H54 (cell line): ENCODE data around the gene C4B.
"Not testable (repeated sequence)": the region's sequence is repeated elsewhere in the genome, so short reads cannot be mapped to it uniquely, and the experiment has no call there.

Experiments used
- DNase-seq: peaks from one replicate; pipeline ENCODE4 v3.0.0; 2011; ENCODE audit warnings: low spot score, mixed read lengths; ENCODE audit not compliant: insufficient read length
- FAIRE-seq: peaks from 3 replicates; lab custom pipeline; 2011; peaks lifted over from hg19 to GRCh38; lab: Jason Lieb, UNC
- POLR2A ChIP-seq: IDR thresholded peaks from 2 replicates; pipeline ENCODE4 v1.6.1; 2011; ENCODE audit warnings: low read depth, mild to moderate bottlenecking, low read length

Gene C4B

DNA sequence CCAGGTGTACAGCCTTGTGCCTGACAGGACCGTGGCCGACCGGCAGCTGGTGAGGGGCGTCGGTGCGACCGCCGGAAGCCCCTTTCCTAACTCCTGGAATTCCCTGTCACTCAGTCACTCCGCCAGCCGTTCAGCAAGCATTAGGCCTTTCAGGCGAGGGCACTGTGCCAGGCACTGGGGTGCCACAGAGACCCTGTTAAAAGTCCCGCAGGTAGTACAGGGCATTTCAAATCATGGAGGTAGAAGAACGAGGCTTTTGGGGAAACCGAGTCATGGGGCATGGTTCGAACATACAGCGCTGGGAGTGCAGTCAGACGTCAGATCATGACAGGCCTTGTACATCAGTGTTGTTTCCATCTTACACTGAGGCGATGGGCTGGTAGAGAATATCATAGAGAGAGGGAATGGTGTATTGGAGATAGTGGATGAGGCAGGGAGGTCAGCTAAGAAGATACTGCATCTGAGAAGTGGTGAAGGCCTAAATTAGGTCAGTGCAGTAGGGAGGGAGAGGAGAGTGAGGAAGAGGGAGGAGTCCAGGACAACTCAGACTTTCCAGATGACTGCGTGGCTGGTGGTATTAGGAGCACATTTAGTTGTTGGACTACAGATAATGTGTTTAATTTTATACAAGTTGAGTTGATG lies 41.8 kb upstream of the C4B start:
- no peak for TF ChIP-seq POLR2A
- FAIRE-seq: no peak

DNA sequence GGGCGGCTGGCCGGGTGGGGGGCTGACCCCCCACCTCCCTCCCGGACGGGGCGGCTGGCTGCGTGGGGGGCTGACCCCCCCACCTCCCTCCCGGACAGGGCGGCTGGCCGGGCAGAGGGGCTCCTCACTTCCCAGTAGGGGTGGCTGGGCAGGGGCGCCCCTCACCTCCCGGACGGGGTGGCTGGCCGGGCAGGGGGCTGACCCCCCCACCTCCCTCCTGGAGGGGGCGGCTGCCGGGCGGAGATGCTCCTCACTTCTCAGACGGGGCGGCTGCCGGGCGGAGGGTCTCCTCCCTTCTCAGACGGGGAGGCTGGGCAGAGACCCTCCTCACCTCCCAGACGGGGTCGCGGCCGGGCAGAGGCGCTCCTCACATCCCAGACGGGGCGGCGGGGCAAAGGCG lies 38.5 kb upstream of the C4B start:
- DNase-seq, FAIRE-seq: not testable (repeated sequence)

More for the DNA sequence above, 41.8 kb upstream of the C4B start:
- no peak for DNase-seq

DNA sequence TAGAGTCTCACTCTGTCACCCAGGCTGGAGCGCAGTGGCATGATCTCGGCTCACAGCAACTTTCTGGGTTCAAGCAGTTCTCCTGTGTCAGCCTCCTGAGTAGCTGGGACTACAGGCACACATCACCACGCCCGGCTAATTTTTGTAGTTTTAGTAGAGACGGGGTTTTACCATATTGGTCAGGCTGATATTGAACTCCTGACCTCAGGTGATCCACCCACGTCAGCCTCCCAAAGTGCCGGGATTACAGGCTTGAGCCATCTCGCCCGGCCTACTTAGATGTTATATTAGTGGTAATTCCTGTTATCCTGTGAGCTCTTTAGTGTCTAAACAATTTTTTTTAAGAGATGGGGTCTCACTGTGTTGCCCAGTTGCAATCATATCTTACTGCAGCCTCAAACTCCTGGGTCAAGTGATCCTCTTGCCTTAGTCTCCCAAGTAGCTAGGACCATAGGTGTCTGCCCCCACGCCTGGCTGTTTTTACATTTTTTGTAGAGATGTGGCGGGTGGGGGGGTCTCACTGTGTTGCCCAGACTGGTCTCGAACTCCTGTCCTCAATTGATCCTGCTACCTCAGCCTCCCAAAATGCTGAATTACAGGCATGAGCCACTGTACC lies 36.7 kb upstream of the C4B start:
- TF ChIP-seq POLR2A: no peak
- FAIRE-seq: no peak
- DNase-seq: no peak

DNA sequence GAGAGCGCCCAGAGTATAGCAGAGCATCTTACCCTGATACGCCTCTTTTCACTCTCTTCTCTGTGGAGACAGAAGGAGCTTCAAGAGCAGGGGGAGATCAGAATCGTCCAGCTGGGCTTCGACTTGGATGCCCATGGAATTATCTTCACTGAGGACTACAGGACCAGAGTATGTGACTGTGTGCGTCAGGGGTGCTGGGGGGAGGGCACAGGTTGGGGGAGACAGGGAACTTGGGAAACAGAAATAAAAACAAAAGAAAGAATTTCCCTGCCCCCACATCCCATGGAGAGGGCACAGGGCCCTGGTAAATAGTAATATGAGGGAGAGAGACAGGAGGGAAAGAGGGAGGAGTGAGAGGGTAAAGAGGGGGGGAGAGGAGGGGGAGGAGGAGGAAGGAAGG lies 35.8 kb upstream of the C4B start:
- FAIRE-seq (no peak), DNase-seq (no peak)
- TF ChIP-seq POLR2A: no peak

DNA sequence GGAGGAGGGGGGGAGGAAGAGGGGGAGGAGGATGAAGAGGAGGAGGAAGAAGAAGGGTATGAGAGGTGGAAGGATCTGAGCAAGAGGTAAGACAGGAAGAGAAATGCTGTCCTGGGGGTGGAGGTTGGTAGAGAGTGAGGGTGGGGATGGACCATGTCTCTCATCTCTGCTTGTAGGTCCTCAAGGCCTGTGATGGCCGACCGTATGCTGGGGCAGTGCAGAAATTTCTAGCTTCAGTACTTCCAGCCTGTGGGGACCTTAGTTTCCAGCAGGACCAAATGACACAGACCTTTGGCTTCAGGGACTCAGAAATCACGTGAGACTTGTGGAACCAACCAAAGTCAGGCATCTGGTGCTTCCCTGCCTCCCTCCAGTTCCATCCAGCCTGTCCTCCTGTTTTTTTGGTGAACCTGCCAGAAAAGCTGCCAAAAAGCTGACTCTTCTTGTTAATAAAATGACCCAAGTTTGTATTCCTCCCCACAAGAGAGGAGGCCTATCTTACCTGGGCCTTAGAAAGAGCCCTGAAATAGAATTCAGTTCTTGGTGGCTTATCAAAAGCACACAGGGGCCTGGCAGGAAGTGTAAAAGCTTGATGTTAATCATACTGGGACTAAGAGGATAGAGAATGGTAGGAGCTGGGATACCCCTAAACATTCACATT lies 35.2 kb upstream of the C4B start:
- no peak for TF ChIP-seq POLR2A
- no peak for FAIRE-seq

DNA sequence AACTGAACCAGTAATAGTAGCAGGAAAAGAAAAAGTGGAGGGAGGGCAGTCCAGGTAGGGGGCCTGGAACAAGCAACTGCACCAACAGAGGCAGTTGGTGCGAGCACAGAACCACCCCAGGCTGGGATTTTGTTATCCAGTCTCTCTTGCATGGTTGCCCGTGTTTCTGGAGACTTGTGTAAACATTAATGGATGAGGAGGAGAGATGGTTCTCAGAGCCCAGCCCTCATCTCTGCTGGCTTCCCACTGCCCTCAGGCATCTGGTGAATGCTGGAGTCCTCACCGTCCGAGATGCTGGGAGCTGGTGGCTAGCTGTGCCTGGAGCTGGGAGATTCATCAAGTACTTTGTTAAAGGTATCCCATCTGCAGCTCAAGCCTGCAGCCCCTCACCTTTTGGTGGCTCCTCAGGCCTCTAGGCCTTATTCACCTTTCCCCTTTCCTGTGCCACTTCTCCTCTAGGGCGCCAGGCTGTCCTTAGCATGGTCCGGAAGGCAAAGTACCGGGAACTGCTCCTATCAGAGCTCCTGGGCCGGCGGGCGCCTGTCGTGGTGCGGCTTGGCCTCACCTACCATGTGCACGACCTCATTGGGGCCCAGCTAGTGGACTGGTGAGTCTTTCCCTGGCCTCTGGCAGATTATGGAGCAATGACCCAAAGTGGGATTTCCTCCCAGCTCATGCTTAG lies 34.3 kb upstream of the C4B start:
- DNase-seq, FAIRE-seq: not testable (repeated sequence)

More for the DNA sequence above, 35.2 kb upstream of the C4B start:
- no peak for DNase-seq

DNA sequence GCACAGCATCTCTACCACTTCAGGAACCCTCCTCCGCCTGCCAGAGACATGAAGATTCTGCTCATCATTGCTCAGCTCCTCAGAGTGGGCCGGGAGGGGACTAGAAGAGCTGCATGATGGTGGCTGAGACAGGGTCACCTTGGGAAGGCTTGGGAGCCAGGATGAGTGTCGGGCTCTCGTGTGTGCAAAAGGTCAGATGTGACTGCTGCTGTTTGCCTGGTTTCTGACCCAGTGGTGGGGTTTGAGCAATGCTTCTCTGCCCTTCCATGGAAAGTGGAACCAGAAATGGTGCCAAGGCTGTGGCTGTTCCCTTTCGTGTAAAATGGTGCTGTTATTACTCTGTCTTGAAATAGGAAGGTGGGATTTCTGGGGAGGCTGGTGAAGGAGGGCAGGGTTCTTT lies 33.6 kb upstream of the C4B start:
- DNase-seq, FAIRE-seq: not testable (repeated sequence)

DNA sequence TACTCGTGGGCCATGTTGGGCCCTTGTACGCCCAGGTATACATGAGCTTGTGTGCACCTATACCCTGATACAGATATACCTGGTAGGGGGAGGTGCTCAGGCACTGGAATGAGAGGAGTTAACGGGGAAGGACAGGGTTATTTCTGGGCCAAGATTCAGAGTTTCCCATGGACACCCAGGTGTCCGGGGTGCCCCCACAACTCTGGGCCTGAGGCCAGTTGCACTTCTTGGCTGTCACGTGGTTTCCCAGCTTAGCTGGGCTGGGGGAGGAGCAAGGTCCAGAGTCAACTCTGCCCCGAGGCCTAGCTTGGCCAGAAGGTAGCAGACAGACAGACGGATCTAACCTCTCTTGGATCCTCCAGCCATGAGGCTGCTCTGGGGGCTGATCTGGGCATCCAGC lies 32.9 kb upstream of the C4B start, which contains the start of gene C4A:
Gene C4A, plus strand, starts transcription at position 314 of the 400 bp plus-strand sequence. Its CDS starts 51 bp downstream, at position 365.
- DNase-seq, FAIRE-seq: not testable (repeated sequence)

DNA sequence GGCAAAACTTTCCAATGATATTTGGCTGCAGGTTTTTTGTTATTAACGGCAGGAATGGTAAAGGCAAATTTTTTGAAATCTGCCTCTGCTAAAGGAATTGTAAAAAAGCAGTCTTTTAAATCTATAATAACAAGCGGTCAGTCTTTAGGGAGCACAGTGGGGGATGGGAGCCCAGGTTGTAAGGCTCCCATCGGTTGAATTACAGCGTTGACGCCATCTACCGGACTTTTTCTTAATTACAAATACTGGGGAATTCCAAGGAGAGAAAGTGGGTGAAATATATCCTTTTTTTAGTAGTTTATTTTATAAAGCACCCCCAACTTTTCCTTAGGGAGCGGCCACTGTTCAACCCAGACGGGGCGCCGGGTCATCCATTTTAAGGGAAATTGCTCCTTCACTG lies 25.2 kb upstream of the C4B start:
- DNase-seq, FAIRE-seq: not testable (repeated sequence)

DNA sequence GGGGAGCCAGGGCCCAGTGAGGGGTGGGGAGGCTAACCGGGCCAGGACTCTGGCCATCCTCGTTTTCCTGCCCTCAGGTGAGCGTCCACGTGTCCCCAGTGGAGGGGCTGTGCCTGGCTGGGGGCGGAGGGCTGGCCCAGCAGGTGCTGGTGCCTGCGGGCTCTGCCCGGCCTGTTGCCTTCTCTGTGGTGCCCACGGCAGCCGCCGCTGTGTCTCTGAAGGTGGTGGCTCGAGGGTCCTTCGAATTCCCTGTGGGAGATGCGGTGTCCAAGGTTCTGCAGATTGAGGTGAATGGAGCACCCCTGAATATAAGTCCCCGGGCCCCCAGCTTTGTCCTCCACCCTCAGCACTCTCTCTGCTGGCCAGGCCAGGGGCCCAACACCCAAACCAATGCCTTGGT lies 20.2 kb upstream of the C4B start:
- FAIRE-seq, DNase-seq: not testable (repeated sequence)

DNA sequence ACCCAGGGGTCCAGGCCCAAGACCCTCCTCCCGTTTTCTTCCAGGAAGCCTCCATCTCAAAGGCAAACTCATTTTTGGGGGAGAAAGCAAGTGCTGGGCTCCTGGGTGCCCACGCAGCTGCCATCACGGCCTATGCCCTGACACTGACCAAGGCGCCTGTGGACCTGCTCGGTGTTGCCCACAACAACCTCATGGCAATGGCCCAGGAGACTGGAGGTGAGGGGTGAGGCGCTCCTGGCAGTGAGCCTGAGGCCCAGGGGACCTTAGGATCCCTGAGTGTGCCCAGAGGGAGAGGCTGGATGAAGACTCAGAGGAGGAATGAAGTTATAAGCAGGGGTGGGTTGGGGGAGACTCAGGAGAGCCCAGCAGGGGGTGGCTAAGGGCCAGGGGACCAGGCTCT lies 18.2 kb upstream of the C4B start:
- not testable (repeated sequence) for FAIRE-seq, DNase-seq

DNA sequence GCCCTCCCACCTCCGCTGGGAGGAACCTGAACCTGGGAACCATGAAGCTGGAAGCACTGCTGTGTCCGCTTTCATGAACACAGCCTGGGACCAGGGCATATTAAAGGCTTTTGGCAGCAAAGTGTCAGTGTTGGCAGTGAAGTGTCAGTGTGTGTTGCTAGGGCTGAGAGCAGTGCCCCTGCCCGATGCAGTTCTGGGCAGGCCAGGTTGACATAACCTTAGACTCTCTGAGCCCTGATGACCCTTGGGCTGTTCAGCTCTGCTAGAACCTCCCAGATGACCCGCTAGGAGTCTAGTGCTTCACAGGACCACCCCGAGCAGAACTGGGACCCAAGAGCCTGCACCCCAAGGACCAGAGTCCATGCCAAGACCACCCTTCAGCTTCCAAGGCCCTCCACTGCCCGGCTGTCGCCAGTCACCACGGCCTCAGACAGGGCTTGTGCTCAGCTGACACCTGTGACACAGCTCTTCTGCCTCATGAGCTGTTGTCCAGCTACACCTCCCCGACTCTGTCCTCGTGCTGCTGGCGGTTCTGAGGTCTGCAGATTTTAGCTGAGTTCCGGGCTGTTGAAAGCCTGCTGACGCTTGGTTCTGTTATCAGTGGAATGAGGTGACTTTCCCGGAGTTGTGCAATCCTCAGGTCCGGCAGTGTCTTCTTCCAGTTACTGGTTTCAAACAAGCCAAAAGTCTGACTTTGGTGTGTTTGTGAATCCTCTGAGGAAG lies 11.9 kb upstream of the C4B start:
- FAIRE-seq, DNase-seq: not testable (repeated sequence)

DNA sequence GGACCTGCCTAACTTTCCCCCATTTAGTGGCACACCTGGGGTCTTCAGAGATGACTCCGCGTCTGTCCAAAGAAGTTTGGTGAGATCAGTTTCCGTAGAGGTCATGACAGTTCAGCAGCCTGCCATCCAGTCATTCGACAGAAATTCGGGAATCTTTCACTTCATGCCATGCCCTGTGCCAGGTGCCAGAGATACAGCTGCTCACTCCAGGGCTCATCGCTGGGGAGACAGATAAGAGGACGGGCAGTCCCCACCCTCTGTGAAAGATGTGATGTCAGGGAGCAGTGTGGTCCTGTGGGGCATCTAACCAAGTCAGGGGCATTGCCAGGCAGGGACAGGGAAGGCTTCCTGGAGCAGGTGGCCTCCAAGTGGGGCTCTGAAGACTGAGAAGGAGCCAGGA lies 11.3 kb upstream of the C4B start:
- FAIRE-seq, DNase-seq: not testable (repeated sequence)

DNA sequence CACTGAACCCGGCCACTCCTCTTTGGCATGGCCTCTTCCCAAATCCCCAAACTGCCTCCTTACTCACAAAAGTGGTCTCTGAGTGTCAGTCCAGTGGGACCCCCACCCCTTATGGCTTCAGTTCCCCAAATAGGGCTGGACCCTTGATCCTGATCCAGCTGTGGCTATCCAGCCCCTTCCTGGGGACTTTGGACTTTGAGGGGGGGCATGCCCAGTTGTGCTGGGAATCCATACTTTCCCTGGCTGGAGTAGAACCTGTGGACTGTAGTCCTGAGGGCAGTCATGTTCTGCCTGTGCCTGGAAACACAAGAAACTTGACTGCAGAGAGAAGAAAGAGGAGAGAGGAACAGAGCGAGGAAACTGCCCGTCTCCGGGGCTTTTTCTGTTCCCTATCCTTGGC lies 10.2 kb upstream of the C4B start:
- DNase-seq, FAIRE-seq: not testable (repeated sequence)

DNA sequence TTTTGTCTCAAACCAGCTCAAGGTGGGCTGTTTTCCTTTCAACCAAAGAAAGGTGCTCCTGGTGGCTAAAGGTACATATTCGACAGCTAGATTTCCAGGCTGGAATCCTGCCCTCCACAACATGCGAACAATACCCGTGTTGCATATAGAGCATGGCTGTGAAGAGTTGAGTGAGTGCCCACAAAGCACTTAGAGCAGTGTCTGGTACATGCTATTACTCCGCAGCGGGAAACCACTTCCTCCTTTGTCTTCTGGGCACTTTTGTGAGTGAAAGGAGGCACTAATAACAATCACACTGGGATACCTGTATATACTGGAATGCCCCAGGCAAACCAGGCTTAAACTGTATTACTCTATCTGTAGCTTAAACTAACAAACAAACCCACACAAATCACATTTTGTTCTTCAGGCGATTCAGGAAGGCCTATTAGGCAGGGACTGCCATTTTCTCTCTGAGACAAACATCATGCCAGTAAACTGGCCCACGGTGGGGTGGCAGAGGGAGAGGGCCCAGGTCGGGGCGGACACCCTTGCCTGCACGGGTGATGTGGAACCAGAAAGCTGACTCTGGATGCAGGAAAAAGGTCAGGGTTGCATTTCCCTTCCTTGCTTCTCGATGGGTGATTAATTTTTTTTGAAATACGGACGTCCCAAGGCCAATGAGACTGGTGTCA lies 9.6 kb upstream of the C4B start:
- FAIRE-seq, DNase-seq: not testable (repeated sequence)

DNA sequence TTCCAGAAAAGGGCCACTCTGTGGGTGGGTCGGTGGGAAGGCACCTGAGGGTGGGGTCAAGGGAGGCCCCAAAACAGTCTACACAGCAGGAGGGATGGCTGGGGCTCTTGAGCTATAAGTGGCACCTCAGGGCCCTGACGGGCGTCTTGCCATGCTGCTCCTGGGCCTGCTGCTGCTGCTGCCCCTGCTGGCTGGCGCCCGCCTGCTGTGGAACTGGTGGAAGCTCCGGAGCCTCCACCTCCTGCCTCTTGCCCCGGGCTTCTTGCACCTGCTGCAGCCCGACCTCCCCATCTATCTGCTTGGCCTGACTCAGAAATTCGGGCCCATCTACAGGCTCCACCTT lies 9.1 kb upstream of the C4B start:
- DNase-seq, FAIRE-seq: not testable (repeated sequence)

DNA sequence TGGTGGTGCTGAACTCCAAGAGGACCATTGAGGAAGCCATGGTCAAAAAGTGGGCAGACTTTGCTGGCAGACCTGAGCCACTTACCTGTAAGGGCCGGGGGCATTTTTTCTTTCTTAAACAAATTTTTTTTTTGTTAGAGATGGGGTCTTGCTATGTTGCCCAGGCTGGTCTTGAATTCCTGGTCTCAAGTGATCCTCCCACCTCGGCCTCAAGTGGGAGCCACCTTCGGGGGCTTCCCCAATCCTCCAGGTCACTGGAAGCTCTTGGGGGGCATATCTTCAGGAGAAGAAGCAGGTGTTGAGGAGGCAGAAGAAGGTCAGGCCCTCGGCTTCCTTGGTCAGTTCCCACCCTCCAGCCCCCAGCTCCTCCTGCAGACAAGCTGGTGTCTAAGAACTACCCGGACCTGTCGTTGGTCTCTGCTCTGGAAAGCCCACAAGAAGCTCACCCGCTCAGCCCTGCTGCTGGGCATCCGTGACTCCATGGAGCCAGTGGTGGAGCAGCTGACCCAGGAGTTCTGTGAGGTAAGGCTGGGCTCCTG lies 8.5 kb upstream of the C4B start:
- FAIRE-seq, DNase-seq: not testable (repeated sequence)

DNA sequence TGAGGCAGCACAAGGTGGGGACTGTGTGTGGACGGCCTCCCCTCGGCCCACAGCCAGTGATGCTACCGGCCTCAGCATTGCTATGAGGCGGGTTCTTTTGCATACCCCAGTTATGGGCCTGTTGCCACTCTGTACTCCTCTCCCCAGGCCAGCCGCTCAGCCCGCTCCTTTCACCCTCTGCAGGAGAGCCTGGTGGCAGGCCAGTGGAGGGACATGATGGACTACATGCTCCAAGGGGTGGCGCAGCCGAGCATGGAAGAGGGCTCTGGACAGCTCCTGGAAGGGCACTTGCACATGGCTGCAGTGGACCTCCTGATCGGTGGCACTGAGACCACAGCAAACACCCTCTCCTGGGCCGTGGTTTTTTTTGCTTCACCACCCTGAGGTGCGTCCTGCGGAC lies 7.5 kb upstream of the C4B start:
- not testable (repeated sequence) for FAIRE-seq

More for the DNA sequence above, 7.5 kb upstream of the C4B start:
- not testable (repeated sequence) for DNase-seq
